ENCODE results near the gene KCMF1.

GRCh38 chr2:85104228-85104627, 133.3 kb downstream of the KCMF1 start:
- no peak for TF ChIP-seq GABPA (IDR thresholded peaks at IDR 0.05 in 1 of 2, conservative IDR thresholded peaks at IDR 0.05 in 1 of 2)
- TF ChIP-seq CTCF (IDR thresholded peaks at IDR 0.05; ENCODE audit: low read depth, low read length, missing input control) = no peak
